Hepatocyte (in vitro differentiated cells): ENCODE measurements around the gene SERINC5.

ENCODE experiments used
- CTCF ChIP-seq: fragments of 200-600 bp; sonication (generic); IDR thresholded peaks from 2 replicates; pipeline ENCODE4 v1.5.1; 2016; ENCODE audit warnings: antibody characterized with exemption, mild to moderate bottlenecking; ENCODE audit not compliant: poor library complexity
- EZH2 ChIP-seq: fragments of 200-600 bp; sonication (generic); IDR thresholded peaks from 2 replicates; pipeline ENCODE4 v1.6.1; 2016; ENCODE audit warnings: antibody characterized with exemption, mild to moderate bottlenecking, borderline replicate concordance
- EZH2phosphoT487 ChIP-seq: fragments of 200-600 bp; sonication (generic); IDR thresholded peaks from one replicate; pipeline ENCODE4 v1.6.1; 2018; ENCODE audit warnings: antibody characterized with exemption, mild to moderate bottlenecking, low read depth, moderate library complexity; ENCODE audit not compliant: unreplicated experiment, severe bottlenecking

- TF ChIP-seq CTCF, result no peak
- TF ChIP-seq EZH2, result no peak
- no peak for TF ChIP-seq EZH2phosphoT487
These were observed 35.9 kb upstream of the SERINC5 start for GRCh38 chr5:80291761-80292160.
